ENCODE results near the gene TRIM9.

DNA sequence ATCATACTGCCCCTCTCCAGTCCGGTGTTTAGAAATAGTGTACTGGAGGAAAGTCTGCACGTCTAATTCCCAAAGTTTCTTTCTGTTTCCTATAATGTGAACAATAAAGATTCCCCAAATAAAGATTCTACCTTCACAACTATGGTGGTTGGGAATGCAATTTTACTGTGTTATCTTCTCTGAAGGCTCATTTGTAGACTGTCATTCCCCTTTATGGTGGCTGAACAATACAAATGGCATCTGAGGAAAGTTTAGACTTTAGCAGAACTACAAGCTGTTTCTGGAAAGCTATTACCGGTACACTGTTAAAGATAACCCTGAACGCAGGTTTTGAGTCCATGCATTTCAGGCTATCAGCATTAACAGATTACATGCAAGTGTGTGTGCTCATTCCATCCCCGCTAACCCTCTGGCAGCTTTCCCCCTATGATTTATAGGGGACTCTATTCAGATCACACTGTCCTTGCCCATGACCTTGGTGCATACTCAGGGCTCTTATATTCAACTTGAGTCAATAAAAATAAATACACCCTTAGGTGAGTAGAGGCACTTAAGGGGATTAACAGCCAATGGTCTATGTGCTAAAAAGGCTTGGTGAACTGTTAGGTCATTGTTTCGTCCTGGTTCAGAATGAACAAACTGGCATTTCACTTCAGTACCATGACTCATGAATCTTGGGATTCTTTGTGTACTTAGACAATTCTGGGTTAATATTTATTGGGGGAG, 89.9 kb downstream of the TRIM9 start:
- TF ChIP-seq, protein P1, sequence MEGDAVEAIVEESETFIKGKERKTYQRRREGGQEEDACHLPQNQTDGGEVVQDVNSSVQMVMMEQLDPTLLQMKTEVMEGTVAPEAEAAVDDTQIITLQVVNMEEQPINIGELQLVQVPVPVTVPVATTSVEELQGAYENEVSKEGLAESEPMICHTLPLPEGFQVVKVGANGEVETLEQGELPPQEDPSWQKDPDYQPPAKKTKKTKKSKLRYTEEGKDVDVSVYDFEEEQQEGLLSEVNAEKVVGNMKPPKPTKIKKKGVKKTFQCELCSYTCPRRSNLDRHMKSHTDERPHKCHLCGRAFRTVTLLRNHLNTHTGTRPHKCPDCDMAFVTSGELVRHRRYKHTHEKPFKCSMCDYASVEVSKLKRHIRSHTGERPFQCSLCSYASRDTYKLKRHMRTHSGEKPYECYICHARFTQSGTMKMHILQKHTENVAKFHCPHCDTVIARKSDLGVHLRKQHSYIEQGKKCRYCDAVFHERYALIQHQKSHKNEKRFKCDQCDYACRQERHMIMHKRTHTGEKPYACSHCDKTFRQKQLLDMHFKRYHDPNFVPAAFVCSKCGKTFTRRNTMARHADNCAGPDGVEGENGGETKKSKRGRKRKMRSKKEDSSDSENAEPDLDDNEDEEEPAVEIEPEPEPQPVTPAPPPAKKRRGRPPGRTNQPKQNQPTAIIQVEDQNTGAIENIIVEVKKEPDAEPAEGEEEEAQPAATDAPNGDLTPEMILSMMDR (IDR thresholded peaks at IDR 0.05): no peak
- no peak for TF ChIP-seq POLR2A (IDR thresholded peaks at IDR 0.05)
